H9 (cell line): ENCODE results near the gene PTTG2. TPM values are rescaled to one million over a fixed set of nuclear protein-coding genes. Genes with fewer than 3 reads are reported as not detected.

ENCODE experiments used
- DNase-seq: peaks from one replicate; pipeline ENCODE4 v3.0.0-alpha.2; 2017
- H2AFZ ChIP-seq: one replicate; pipeline ENCODE4 v1.6.1; 2013; ENCODE audit warnings: mild to moderate bottlenecking, low read length, control low read depth, moderate library complexity
- H2AK5ac ChIP-seq: 2 replicates; pipeline ENCODE4 v1.6.1; 2013; ENCODE audit warnings: low read length, control low read depth, mixed read lengths; ENCODE audit not compliant: insufficient read length
- H2BK120ac ChIP-seq: one replicate; pipeline ENCODE4 v1.6.1; 2013; ENCODE audit warnings: low read depth, mild to moderate bottlenecking, low read length, control low read depth, inconsistent platforms; ENCODE audit not compliant: poor library complexity, severe bottlenecking
- H2BK12ac ChIP-seq: 2 replicates; pipeline ENCODE4 v1.6.1; 2013; ENCODE audit warnings: low read length, control low read depth, mixed read lengths, low read depth; ENCODE audit not compliant: insufficient read length
- H2BK15ac ChIP-seq: 2 replicates; pipeline ENCODE4 v1.6.1; 2013; ENCODE audit warnings: low read depth, low read length, control low read depth
- H2BK20ac ChIP-seq: one replicate; pipeline ENCODE4 v1.6.1; 2013; ENCODE audit warnings: low read depth, mild to moderate bottlenecking, low read length, control low read depth, inconsistent platforms; ENCODE audit not compliant: poor library complexity, severe bottlenecking
- H2BK5ac ChIP-seq: 2 replicates; pipeline ENCODE4 v1.6.1; 2013; ENCODE audit warnings: low read length, control low read depth, mixed read lengths; ENCODE audit not compliant: insufficient read length
- H3K14ac ChIP-seq: 2 replicates; pipeline ENCODE4 v1.6.1; 2013; ENCODE audit warnings: low read length, control low read depth; ENCODE audit not compliant: insufficient read depth
- H3K18ac ChIP-seq: 2 replicates; pipeline ENCODE4 v1.6.1; 2013; ENCODE audit warnings: low read depth, mild to moderate bottlenecking, mixed read lengths, low read length, control low read depth; ENCODE audit not compliant: insufficient read length
- H3K23ac ChIP-seq: 2 replicates; pipeline ENCODE4 v1.6.1; 2013; ENCODE audit warnings: low read length, control low read depth, mixed read lengths, low read depth; ENCODE audit not compliant: insufficient read length
- H3K23me2 ChIP-seq: 2 replicates; pipeline ENCODE4 v1.6.1; 2013; ENCODE audit warnings: low read depth, mild to moderate bottlenecking, mixed read lengths, low read length, control low read depth; ENCODE audit not compliant: insufficient read length, poor library complexity, severe bottlenecking
- H3K27ac ChIP-seq: 2 replicates; pipeline ENCODE4 v1.5.1; 2013; ENCODE audit warnings: low read length, control low read depth, mixed read lengths, low read depth; ENCODE audit not compliant: insufficient read length
- H3K27me3 ChIP-seq: 2 replicates; pipeline ENCODE4 v1.6.1; 2013; ENCODE audit warnings: low read length, control low read depth, inconsistent platforms; ENCODE audit not compliant: insufficient read depth
- H3K4ac ChIP-seq: 2 replicates; pipeline ENCODE4 v1.6.1; 2013; ENCODE audit warnings: low read depth, mild to moderate bottlenecking, control low read depth, inconsistent platforms, low read length, moderate library complexity
- H3K4me1 ChIP-seq: 2 replicates; pipeline ENCODE4 v1.6.1; 2013; ENCODE audit warnings: low read length, control low read depth, inconsistent platforms; ENCODE audit not compliant: insufficient read depth
- H3K4me2 ChIP-seq: 2 replicates; pipeline ENCODE4 v1.6.1; 2013; ENCODE audit warnings: low read length, control low read depth, mixed read lengths; ENCODE audit not compliant: insufficient read length, insufficient read depth
- H3K56ac ChIP-seq: 2 replicates; pipeline ENCODE4 v1.6.1; 2013; ENCODE audit warnings: low read depth, mild to moderate bottlenecking, mixed read lengths, low read length, control low read depth; ENCODE audit not compliant: insufficient read length
- H3K79me1 ChIP-seq: 2 replicates; pipeline ENCODE4 v1.6.1; 2013; ENCODE audit warnings: low read depth, mild to moderate bottlenecking, moderate library complexity, low read length, control low read depth, inconsistent platforms; ENCODE audit not compliant: insufficient read depth, poor library complexity, severe bottlenecking
- H3K79me2 ChIP-seq: 2 replicates; pipeline ENCODE4 v1.6.1; 2013; ENCODE audit warnings: low read length, control low read depth, inconsistent platforms; ENCODE audit not compliant: insufficient read depth
- H3K9ac ChIP-seq: 2 replicates; pipeline ENCODE4 v1.6.1; 2013; ENCODE audit warnings: low read length, control low read depth, mixed read lengths; ENCODE audit not compliant: insufficient read length; ENCODE audit errors: extremely low read depth
- H3K9me3 ChIP-seq: one replicate; pipeline ENCODE4 v1.6.1; 2013; ENCODE audit warnings: low read depth, low read length, inconsistent platforms; ENCODE audit not compliant: control insufficient read depth
- H3T11ph ChIP-seq: one replicate; pipeline ENCODE4 v1.6.1; 2013; ENCODE audit warnings: mild to moderate bottlenecking, low read length, control low read depth, inconsistent platforms
- H4K20me1 ChIP-seq: one replicate; pipeline ENCODE4 v1.6.1; 2013; ENCODE audit not compliant: control insufficient read depth, insufficient read length, insufficient read depth
- H4K5ac ChIP-seq: 2 replicates; pipeline ENCODE4 v1.6.1; 2013; ENCODE audit warnings: low read depth, mild to moderate bottlenecking, mixed read lengths, low read length, control low read depth; ENCODE audit not compliant: insufficient read length
- H4K8ac ChIP-seq: replicated peaks from 2 replicates; pipeline ENCODE4 v1.6.1; 2013; ENCODE audit warnings: low read length, control low read depth, mixed read lengths, low read depth; ENCODE audit not compliant: insufficient read length
- H4K91ac ChIP-seq: 2 replicates; pipeline ENCODE4 v1.6.1; 2013; ENCODE audit warnings: low read depth, mild to moderate bottlenecking, moderate library complexity, mixed read lengths, low read length, control low read depth; ENCODE audit not compliant: insufficient read length
- H3K27ac Mint-ChIP-seq, 3 experiments: 2 replicates in 2 of 3; 3 replicates in 1 of 3; pipeline ENCODE4 v1.8.0; 2020 to 2021; ENCODE audit warnings: mixed read lengths in 3 of 3, mild to moderate bottlenecking in 1 of 3, moderate library complexity in 1 of 3
- H3K27me3 Mint-ChIP-seq: 2 replicates; pipeline ENCODE4 v1.8.0; 2021; ENCODE audit warnings: low read depth, mild to moderate bottlenecking, moderate library complexity, mixed read lengths
- H3K36me3 Mint-ChIP-seq, 3 experiments: 2 replicates in 2 of 3; 3 replicates in 1 of 3; pipeline ENCODE4 v1.8.0; 2020 to 2021; ENCODE audit warnings: low read depth in 3 of 3, mixed read lengths in 3 of 3; ENCODE audit not compliant: insufficient read depth in 1 of 3
- H3K4me1 Mint-ChIP-seq, 2 experiments: 2 replicates each; pipeline ENCODE4 v1.8.0; 2020; ENCODE audit warnings: mixed read lengths in 2 of 2
- H3K4me3 Mint-ChIP-seq, 2 experiments: 2 replicates in 1 of 2; 3 replicates in 1 of 2; pipeline ENCODE4 v1.8.0; 2020 to 2021; ENCODE audit warnings: mild to moderate bottlenecking in 2 of 2, mixed read lengths in 2 of 2, moderate library complexity in 1 of 2
- H3K9me3 Mint-ChIP-seq, 2 experiments: 2 replicates in 1 of 2; 3 replicates in 1 of 2; pipeline ENCODE4 v1.8.0; 2020; ENCODE audit warnings: mild to moderate bottlenecking in 2 of 2, mixed read lengths in 2 of 2, moderate library complexity in 1 of 2
- CTCF ChIP-seq: fragments of 200-600 bp; sonication (generic); conservative IDR thresholded peaks from 3 replicates; pipeline ENCODE4 v1.8.0; 2021; ENCODE audit warnings: antibody characterized with exemption, mild to moderate bottlenecking
- WGBS: extraction: QIAGEN DNeasy Blood & Tissue Kit; methylation state at CpG from one replicate; pipeline ENCODE4 v1.1.7; 2013; ENCODE audit warnings: missing lambda C conversion rate, low lambda C conversion rate, mixed read lengths; ENCODE audit not compliant: insufficient read length; ENCODE audit errors: extremely low coverage; 5-methylcytosine and 5-hydroxymethylcytosine counted together
- total RNA-seq: library from RNA; stranded (reverse); gene quantifications from 2 replicates; pipeline ENCODE4 v1.2.1, GENCODE V29; 2021

Gene PTTG2
- total RNA-seq, 1 experiment from 2014 or later, result not detected

GRCh38 chr4:37991623-37992410 lies 31.6 kb downstream of the PTTG2 start:
- no peaks in the 10 kb centered on the region for H3K23me2 ChIP-seq
- H3K9ac ChIP-seq, result no peak overlapping the region
- no peak overlapping the region for H2BK120ac ChIP-seq
- H3K18ac ChIP-seq, result no peak overlapping the region
- no peak overlapping the region for H3K23ac ChIP-seq
- peaks cover 4% of the 10 kb centered on the region; the same call in 1 of the 2 replicates for H3K79me2 ChIP-seq
- no peak overlapping the region for H2BK5ac ChIP-seq
- Mint-ChIP-seq H3K4me3 (no peak overlapping the region), H3K9me3 (no peaks in the 10 kb centered on the region), H3K27me3 (no peaks in the 10 kb centered on the region), H3K4me1 (peaks cover 65 to 73% of the 10 kb centered on the region in 2 experiments), H3K36me3 (peaks cover 0 to 7% (median 5%) of the 10 kb centered on the region in 3 experiments; a peak in 5 of 7 replicates), H3K27ac (peak overlapping the region; percentile 59 to 80 (median 63); a peak in 6 of 7 replicates)
- no peak overlapping the region for H2BK15ac ChIP-seq
- H4K91ac ChIP-seq, result no peak overlapping the region
- H4K5ac ChIP-seq, result no peak overlapping the region
- H3K56ac ChIP-seq, result no peak overlapping the region
- no peaks in the 10 kb centered on the region for H3K9me3 ChIP-seq
- TF ChIP-seq CTCF, result no peak
- H2AFZ ChIP-seq, result no peak overlapping the region
- H3K14ac ChIP-seq, result peak overlapping the region; percentile 62; the same call in 1 of the 2 replicates
- DNase-seq, result no peak
- no peak overlapping the region for H3T11ph ChIP-seq
- H2BK12ac ChIP-seq, result no peak overlapping the region
- H2AK5ac ChIP-seq, result no peak overlapping the region
- H3K27ac ChIP-seq, result no peak overlapping the region
- H3K4me1 ChIP-seq, result peaks cover 12% of the 10 kb centered on the region; the same call in 1 of the 2 replicates
- WGBS, result no CpG with 5 or more reads among the region's 8 CpGs
- no peaks in the 10 kb centered on the region for H3K79me1 ChIP-seq
- H3K27me3 ChIP-seq, result no peaks in the 10 kb centered on the region
- H4K20me1 ChIP-seq, result no peaks in the 10 kb centered on the region
- H3K4ac ChIP-seq, result no peak overlapping the region
- no peak overlapping the region for H4K8ac ChIP-seq
- no peak overlapping the region for H2BK20ac ChIP-seq
- no peak overlapping the region for H3K4me2 ChIP-seq
